ENCODE measurements around the gene GLIPR1. TPM values are rescaled to one million over a fixed set of nuclear protein-coding genes. Genes with fewer than 3 reads are reported as not detected.
A peak's percentile ranks its signal among the peaks of the same experiment; 100 is the strongest.
"Not testable (repeated sequence)": the region's sequence is repeated elsewhere in the genome, so short reads cannot be mapped to it uniquely, and the experiment has no call there.

GLIPR1 gene
- 44.4 TPM for total RNA-seq

DNA sequence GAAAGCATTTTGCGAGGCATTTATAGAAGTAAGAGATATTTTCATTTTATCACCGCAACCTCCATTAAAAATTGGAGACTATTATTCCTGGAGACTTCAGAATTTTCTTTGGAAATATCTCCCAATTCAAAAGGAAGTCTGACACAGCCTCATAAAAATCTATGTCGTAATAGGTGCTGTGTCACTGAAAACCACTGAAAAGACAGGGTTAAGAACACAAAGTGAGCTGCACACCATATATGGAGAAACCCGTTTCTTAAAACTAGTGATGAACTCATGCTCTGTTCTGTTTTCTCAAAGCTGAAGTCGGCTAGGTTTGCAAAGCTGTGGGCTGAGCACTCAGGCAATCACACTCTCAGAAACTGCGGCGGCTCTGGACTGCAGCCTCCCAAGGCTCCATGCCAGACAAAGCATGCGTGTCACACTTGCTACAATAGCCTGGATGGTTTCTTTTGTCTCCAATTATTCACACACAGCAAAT is at the start of gene GLIPR1:
Gene GLIPR1 (plus strand): TSS at position 287 of the 481 bp plus-strand sequence. CDS start 126 bp downstream, at position 413.
- DNase-seq (ENCODE audit: low spot score): peak; percentile 76

DNA sequence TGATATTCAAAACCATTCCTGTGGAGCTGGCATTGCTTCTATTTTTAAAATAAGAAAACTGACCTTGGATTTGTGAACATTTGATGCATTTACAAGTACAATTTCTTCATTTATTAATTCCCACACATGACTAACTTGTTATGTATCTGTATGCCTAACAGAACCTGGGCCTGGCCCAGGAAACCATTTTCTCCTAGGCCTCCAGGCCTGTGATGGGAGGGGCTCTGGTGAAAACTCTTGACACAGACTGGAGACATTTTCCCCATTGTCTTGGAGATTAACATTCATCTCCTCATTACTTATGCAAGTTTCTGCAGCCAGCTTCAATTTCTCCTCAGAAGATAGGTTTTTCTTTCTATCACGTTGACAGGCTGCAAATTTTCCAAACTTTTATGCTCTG is 47.6 kb upstream of the GLIPR1 start:
- no peak for DNase-seq (ENCODE audit: low spot score)

DNA sequence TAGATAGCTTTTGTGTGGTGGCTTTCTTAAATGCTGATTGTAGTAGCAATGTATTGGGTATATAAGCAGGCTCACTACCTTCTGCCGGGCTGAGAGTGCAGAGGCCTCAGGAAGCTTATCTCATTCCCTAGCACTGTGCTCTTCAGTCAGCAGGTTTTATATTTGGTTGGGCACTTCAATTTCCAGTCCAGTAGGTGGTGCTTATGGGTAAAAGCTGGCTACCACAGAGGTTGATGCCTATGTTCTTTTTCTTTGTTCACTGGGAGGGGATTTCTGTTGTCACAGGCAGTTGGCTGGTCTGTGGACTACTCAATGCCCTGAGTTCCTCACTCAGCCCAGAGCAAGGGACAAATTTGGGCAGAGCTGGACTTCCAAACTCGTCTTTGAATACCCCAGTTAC is 43.0 kb upstream of the GLIPR1 start:
- no peak for DNase-seq (ENCODE audit: low spot score)

DNA sequence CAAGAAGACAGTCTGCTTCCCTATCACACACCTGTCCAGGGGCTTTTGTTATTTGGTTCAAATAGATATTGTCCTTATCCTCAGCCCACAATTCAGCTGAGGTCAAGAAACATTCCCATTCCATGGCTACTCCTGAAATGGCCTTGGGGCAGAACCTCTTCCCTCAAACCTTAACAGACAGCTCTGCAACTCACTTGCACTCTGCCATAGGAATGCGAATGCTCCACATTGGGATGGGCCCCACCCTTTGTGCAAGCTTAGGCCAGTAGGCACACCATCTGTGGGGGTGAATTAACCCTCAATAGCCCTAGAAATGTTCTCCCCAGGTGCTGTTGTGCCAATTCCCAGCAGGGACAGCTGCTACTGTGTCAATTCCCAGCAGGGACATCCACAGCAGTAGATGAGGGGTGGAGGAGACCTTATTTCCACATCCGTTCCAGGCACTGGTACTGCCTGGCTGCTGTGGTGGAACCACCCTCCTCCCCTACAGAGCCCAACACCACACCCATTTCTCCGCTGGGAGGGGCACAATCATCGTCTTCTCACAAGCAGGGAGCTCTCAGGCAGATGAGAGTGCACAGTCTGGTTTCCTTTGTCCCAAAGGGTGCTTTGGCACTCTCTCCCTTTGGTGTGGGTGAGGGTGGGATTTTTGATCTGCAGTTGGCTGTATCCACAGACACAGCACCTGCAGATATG is 42.3 kb upstream of the GLIPR1 start:
- no peak for DNase-seq (ENCODE audit: low spot score)

DNA sequence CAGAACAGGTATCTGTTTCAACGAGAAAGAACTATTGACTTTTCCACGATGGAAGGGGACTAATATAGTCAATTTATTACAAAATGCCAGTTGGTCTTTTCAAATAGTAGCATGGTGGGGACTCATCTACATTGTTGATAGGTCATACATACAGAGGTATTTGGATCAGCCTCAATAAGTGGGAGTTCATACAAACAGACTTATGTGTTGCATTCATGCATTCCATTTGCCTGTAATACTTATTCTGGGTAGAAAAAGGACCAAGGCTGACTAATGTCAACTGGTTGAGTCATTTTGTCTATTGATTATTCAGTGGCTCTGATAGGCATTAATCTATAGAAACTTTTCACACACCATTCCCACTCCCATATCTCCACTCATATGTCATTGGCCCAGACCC is 41.5 kb upstream of the GLIPR1 start:
- no peak for DNase-seq (ENCODE audit: low spot score)

DNA sequence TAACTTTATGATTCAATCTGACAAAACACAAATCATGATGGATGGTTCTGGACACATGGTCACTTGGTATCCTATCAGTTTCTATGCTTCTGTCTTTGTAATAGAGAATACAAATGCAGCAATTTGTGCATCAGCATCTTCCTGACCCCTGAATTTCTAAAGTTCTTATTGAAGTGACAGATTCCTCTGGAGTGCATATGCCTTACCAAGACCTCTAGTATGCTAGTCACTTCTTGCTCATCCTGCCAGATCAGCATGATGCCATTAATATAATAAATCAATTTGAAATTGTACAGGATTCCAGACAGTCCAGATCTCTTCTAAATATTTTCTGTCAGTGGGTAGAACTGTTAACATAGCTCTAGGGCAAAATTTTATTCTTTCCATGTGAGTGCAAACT is 40.6 kb upstream of the GLIPR1 start:
- no peak for DNase-seq (ENCODE audit: low spot score)

DNA sequence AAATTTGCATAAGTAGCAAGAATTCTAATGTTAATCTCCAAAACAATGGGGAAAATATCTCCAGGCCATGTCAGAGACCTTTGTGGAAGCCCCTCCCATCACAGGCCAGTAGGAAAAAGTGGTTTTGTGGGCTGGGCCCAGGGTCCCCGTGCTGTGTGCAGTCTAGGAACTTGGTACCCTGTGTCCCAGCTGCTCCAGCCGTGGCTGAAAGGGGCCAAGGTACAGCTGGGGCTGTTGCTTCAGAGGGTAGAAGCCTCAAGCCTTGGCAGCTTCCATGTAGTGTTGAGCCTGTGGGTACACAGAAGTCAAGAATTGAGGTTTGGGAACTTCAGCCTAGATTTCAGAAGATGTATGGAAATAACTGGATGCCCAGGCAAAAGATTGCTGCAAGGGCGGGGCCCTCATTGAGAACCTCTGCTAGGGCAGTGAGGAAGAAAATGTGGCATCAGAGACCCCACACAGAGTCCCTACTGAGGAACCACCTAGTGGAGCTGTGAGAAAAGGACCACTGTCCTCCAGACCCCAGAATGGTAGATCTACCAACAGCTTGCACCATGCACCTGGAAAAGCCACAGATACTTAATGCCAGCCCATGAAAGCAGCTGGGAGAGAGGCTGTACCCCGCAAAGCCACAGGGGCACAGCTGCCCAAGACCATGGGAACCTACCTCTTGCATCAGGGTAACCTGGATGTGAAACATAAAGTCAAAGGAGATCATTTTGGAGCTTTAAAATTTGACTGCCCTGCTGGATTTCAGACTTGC is 38.7 kb upstream of the GLIPR1 start:
- DNase-seq (ENCODE audit: low spot score): not testable (repeated sequence)

DNA sequence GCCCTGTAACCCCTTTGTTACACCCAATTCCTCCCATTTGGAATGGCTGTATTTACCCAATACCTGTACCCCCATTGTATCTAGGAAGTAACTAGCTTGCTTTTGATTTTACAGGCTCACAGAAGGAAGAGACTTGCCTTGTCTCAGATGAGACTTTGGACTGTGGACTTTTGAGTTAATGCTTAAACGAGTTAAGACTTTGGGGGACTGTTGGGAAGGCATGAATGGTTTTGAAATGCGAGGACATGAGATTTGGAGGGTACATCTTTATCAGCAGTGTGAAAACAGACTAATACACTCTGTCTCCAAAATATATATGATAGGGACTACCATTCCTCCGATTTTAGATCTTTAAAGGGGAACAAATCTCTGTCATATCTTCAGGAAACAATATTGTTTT is 38.1 kb upstream of the GLIPR1 start:
- not testable (repeated sequence) for DNase-seq (ENCODE audit: low spot score)

DNA sequence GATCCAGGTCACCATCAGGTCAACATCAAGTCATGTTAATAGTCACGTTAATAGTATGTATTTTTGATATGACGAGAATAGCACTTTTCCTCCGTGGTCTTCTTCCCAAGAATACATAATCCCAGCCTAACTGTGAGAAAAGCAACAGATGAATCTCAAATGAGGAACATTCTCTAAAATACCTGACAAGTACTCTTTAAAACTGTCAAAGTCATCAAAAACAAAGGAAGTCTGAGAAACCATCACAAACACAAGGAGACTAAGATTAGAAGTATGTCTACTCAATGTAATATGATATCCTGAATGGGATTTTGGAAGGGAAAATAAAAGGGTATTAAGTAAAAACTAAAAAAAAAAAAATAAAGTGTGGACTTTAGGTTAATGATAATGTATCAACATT is 36.8 kb upstream of the GLIPR1 start:
- DNase-seq (ENCODE audit: low spot score): no peak

DNA sequence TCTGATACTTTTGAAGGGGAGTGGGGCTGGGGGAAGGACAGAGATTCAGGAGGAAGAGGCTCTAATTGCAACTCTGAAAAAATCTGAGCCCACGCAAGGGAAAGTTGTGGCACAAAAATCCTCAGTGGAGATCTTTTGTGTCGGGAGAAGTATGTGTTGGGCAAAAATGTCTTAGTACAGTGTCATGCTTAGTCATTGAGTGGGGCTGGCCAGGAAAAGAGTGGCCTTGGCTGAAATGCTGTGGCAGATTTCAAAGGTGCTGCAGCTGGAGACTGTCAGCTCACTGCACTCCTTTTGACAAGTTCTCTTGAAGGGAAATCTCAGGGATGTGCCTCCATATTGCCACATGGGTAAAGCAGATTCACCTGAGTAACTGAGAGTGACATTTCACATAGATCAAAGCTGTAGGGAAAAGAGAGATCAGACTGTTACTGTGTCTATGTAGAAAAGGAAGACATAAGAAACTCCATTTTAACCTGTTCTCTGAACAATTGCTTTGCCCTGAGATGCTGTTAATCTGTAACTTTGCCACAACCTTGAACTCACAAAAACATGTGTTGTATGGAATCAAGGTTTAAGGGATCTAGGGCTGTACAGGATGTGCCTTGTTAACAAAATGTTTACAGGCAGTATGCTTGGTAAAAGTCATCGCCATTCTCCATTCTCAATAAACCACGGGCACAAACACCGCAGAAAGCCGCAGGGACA is 36.0 kb upstream of the GLIPR1 start:
- no peak for DNase-seq (ENCODE audit: low spot score)

DNA sequence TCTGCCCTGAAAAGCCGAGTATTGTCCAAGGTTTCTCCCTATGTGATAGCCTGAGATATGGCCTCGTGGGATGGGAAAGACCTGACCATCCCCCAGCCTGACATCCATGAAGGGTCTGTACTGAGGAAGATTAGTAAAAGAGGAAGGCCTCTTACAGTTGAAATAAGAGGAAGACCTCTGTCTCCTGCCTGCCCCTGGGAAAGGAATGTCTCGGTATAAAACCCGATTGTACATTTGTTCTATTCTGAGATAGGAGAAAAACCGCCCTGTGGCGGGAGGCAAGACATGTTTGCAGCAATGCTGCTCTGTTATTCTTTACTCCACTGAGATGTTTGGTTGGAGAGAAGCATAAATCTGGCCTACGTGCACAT is 35.4 kb upstream of the GLIPR1 start:
- not testable (repeated sequence) for DNase-seq (ENCODE audit: low spot score)

DNA sequence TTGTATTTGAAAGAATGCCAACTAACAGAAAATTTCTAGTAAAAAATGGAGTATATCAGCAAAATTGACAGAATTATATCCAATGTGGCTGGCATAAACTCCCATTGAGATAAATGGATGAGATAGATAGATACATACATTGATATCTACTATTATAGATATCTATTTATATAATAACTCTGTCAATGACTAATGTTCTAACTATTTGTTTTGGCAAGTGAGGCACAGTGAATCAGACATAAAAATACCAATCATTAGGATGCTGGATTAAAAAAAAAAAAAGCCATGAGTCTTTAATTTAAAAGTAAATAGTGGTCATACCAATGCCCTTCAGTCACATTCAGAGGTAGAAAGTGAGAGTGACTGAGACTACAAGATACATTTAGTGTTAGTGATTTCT is 33.7 kb upstream of the GLIPR1 start:
- no peak for DNase-seq (ENCODE audit: low spot score)

DNA sequence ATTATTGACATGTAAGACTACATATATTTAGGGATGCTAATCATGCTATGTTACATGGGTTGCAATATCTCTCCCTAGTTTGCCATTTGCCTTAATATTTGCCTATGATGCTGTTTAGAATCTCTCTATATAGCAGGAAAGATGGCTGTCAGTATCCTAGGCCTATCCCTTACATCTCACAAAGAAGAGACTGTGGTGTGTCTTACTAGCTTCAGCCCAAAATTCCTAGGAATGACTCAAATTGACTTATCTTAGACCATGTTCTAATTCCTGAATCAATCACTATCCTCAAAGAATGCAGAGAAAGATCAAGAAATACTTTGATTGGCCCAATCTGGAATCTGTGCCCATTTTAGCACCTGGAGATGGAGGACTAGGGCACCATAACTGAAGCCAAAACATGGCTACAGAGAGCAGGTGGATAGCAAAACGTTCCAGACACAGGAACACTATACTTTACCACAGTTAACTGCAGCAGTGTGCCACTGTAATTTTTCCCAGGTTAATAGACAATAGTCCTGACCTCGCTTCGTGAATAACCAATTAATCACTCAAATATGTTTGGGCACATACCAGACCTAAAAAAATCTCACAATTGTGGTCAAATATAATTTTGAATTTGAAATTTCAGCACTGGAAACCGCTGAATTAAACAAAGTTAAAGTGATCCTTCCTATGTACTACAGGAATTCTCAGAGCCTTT is 32.7 kb upstream of the GLIPR1 start:
- DNase-seq (ENCODE audit: low spot score): no peak

DNA sequence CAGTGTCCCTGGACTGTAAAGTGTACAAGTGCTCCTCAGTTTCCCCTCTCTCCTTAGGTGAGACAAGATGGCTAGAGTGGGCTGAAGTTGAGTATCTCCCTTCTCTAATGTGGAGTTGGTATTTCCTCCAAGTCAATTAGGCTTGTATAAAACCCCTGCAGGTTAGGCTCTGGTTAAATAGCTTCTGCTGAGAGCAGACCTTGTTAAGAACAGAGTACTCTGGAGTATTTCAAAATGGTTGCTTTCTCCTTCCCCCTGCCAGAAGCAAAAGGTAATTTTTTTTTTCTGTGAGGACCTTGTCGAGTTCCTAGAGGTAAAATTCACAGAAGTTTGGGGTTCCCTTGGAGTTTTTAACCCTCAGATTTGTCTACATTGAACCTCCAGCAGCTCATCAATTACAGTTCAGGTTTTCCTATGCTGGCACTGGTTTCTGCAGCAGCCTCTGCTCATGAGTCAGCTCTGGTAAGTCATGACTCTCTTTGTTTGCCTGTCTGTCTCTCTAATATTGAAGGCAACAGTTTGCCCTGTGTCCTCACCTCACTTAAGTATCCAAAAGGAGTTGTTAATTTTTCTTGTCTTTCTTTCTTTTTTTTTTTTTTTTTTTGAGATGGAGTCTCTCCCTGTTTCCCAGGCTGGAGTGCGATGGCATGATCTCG is 27.8 kb upstream of the GLIPR1 start:
- DNase-seq (ENCODE audit: low spot score): no peak

DNA sequence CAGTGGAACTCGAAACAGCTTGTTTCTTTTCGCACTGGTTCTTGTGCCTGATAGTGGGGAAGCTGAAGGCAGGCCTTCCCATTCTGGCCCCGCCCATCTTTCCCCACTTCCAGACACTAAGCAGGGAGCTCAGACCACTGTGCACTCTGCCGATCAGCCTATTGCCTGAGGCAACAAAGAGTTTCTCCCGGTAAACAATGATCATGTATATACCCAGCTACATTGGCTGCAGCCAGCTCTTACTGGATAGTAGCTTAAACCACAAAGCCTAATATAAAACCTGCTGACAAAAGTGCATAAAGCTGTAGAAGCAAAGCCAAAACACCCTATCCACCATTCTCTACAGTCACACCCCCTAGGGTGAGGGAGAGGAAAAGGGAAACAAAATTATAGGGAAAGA is 24.7 kb upstream of the GLIPR1 start:
- DNase-seq (ENCODE audit: low spot score): no peak

DNA sequence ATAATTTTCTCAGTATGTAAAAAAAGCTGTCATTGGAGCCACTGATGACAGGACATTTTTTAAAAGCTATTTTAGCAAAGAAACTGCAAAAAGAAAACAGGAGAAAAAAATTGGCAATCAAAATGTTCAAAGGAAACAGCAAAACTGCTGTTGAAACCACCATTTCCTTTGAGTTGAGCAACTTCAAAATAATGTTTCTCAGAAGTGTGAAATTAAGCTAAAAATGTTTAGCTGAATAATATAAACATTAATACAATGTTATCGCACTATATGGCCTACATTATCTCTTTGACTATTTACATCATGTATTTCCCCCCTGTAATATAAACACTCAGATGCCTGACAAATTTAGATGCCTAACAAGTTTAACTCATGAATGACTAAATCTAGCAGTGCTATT is 23.4 kb upstream of the GLIPR1 start:
- DNase-seq (ENCODE audit: low spot score): no peak

DNA sequence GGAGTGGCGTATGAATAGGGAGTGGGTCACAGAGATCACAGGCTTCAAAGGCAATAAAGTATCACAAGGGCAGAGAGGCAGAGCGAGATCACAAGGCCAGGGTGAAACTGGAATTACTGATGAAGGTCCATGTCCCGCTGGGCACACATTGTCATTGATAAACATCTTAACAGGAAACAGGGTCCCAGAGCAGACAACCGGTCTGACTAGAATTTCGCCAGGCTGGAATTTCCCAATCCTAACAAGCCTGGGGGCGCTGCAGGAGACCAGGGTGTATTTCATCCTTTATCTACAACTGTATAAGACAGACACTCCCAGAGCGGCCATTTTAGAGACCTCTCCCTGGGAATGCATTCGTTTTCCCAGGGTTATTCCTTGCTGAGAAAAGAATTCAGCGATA is 22.7 kb upstream of the GLIPR1 start:
- not testable (repeated sequence) for DNase-seq (ENCODE audit: low spot score)

DNA sequence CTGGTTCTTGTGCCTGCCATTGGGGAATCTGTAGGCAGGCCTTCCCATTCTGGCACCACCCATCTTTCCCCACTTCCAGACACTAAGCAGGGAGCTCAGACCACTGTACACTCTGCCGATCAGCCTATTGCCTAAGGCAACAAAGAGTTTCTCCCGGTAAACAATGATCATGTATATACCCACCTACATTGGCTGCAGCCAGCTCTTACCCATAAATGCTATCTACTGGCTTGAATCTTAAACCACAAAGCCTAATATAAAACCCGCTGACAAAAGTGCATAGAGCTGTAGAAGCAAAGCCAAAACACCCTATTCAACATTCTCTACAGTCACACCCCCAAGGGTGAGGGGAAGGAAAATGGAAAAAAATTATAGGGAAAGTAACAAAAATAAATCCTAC is 20.8 kb upstream of the GLIPR1 start:
- no peak for DNase-seq (ENCODE audit: low spot score)

DNA sequence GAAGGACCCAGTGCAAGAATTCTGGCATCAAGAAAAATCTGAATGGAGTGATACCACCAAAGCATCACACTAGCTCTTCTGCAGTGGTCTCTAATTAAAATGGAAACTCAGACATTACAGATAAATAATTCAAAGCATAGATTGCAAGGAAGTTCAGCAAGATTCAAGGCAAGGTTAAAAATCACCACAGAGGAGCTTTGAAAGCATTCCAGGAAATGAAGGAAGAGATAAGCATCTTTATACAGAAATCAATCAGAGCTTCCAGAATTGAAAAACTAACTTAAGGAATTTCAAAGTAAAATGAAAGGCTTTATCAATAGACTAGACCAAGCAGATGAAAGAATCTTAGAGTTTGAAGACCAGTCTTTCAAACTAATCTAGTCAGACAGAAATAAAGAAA is 20.4 kb upstream of the GLIPR1 start:
- no peak for DNase-seq (ENCODE audit: low spot score)

DNA sequence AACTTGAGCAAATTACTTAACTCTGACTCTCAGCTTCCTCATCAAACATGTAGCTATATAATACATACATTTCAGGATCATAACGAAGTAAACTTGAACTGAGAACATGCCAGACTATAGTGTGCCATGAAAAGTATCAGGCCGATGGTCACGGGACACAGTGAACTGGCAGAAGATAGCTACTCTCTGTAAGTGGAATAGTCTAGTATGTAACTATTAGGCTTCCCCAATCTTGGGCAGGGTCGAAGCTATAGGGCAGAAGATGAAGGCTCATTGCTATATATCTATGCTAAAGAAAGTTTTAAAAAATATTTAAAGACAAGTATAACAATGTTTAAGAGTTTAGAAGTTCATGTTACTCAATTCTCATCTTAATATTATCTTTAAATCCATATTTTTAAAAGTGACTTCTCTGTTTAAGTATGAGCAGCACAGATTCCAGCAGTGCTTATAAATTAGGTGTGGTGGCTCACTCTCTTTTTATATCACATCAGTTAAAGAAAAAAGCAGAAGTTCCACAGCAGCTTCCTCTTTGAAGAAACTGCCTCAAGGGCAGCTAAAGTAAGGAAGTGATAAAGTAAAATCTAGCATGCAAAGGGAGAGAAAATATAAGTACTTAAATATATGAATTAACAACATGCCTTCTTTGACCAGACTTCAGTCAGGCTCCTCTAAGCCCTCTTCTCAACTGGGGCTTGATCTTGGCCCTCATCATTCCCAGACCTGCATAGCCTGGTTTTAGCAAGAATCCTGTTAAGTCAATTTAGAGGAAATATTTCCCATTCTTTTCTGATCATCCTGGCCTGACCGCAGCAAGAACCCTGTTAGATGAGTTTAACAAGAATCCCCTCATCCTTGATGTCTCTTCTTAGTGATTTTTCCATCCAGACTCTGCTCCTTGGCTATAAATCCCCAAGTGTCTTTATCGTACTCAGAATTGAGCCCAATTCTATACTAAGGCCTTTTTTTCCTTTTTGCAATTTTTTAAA is 8.4 kb upstream of the GLIPR1 start:
- no peak for DNase-seq (ENCODE audit: low spot score)

All from mucosa of gallbladder (tissue), 1 donor.